Gastroesophageal sphincter (tissue), 4 donors: ENCODE results near the gene PPTC7. TPM values are rescaled to one million over a fixed set of nuclear protein-coding genes. Genes with fewer than 3 reads are reported as not detected.

ENCODE experiments used
- ATAC-seq: fragments of 150-250 bp; one replicate; pipeline ENCODE4 v1.9.1; 2016; ENCODE audit warnings: mild to moderate bottlenecking, moderate library complexity
- H3K27ac ChIP-seq, 4 donors: fragments of 200-600 bp; sonication (generic) in 3 of 4; 1 replicate in 3 of 4; 2 replicates in 1 of 4; pipeline ENCODE4 v1.5.1; 2016 to 2019
- H3K27me3 ChIP-seq: fragments of 200-600 bp; sonication (generic); one replicate; pipeline ENCODE4 v1.5.1; 2019
- H3K36me3 ChIP-seq, 2 donors: fragments of 200-600 bp; sonication (generic); one replicate each; pipeline ENCODE4 v1.5.1; 2019; ENCODE audit warnings: control low read depth in 1 of 2
- H3K4me1 ChIP-seq, 3 donors: fragments of 200-600 bp; sonication (generic); 1 replicate in 2 of 3; 2 replicates in 1 of 3; pipeline ENCODE4 v1.5.1; 2016 to 2019; ENCODE audit warnings: control low read depth in 2 of 3
- H3K4me3 ChIP-seq, 2 donors: fragments of 200-600 bp; sonication (generic); one replicate each; pipeline ENCODE4 v1.5.1; 2019; ENCODE audit warnings: mild to moderate bottlenecking in 1 of 2, moderate library complexity in 1 of 2
- H3K9me3 ChIP-seq, 3 donors: fragments of 200-600 bp; sonication (generic); one replicate each; pipeline ENCODE4 v1.5.1; 2017 to 2019; ENCODE audit warnings: control low read depth in 2 of 3
- EP300 ChIP-seq: sonication (generic); formaldehyde crosslinking; IDR thresholded peaks from one replicate; pipeline ENCODE4 v1.6.1; 2017; ENCODE audit warnings: antibody characterized with exemption, mild to moderate bottlenecking
- POLR2A ChIP-seq, 2 donors: fragments of 450-650 bp; IDR thresholded peaks; one replicate each; pipeline ENCODE4 v1.6.1; 2017; ENCODE audit warnings: antibody characterized with exemption in 2 of 2, mild to moderate bottlenecking in 2 of 2, moderate library complexity in 1 of 2
- POLR2AphosphoS5 ChIP-seq: sonication (generic); formaldehyde crosslinking; IDR thresholded peaks from one replicate; pipeline ENCODE4 v1.6.1; 2017; ENCODE audit warnings: antibody characterized with exemption
- WGBS, 2 donors: methylation state at CpG; one replicate each; pipeline ENCODE4 v1.1.5; 2018; ENCODE audit warnings: low coverage in 1 of 2; 5-methylcytosine and 5-hydroxymethylcytosine counted together
- total RNA-seq, 4 donors: library from RNA; depleted of rRNA; stranded (reverse); fragments of >200 nt; gene quantifications; one replicate each; pipeline ENCODE4 v1.1.0, GENCODE V29; 2016
- TF ChIP-seq, protein P1 (sequence below), 4 experiments: fragments of 200-600 bp in 2 of 4; fragments of 450-650 bp in 2 of 4; sonication (generic) in 1 of 4; IDR thresholded peaks; one replicate each; pipeline ENCODE4 v1.5.1; 2017 to 2019; ENCODE audit warnings: antibody characterized with exemption in 4 of 4, mild to moderate bottlenecking in 2 of 4, moderate library complexity in 2 of 4

Gene PPTC7
- total RNA-seq, 4 donors from 2014 or later: 37.5 to 48.6 (median 41.9) TPM

- H3K36me3 ChIP-seq: peaks cover 0 to 33% of the 10 kb centered on the region in 2 donors
- no peak for TF ChIP-seq POLR2A (IDR thresholded peaks at IDR 0.05)
- TF ChIP-seq, protein P1, sequence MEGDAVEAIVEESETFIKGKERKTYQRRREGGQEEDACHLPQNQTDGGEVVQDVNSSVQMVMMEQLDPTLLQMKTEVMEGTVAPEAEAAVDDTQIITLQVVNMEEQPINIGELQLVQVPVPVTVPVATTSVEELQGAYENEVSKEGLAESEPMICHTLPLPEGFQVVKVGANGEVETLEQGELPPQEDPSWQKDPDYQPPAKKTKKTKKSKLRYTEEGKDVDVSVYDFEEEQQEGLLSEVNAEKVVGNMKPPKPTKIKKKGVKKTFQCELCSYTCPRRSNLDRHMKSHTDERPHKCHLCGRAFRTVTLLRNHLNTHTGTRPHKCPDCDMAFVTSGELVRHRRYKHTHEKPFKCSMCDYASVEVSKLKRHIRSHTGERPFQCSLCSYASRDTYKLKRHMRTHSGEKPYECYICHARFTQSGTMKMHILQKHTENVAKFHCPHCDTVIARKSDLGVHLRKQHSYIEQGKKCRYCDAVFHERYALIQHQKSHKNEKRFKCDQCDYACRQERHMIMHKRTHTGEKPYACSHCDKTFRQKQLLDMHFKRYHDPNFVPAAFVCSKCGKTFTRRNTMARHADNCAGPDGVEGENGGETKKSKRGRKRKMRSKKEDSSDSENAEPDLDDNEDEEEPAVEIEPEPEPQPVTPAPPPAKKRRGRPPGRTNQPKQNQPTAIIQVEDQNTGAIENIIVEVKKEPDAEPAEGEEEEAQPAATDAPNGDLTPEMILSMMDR (IDR thresholded peaks at IDR 0.05): no peak
- TF ChIP-seq POLR2AphosphoS5: no peak
- H3K4me3 ChIP-seq: no peak overlapping the region
- ATAC-seq: no peak
- WGBS, 2 donors: 89 to 91% methylated on average over 4 of the region's 5 CpGs
- H3K27ac ChIP-seq: no peak overlapping the region
- no peaks in the 10 kb centered on the region for H3K27me3 ChIP-seq
- H3K9me3 ChIP-seq: no peaks in the 10 kb centered on the region
- peaks cover 0 to 18% (median 5%) of the 10 kb centered on the region in 3 donors for H3K4me1 ChIP-seq
These were observed 33.5 kb upstream of the PPTC7 start for GRCh38 chr12:110616471-110617115.

DNA sequence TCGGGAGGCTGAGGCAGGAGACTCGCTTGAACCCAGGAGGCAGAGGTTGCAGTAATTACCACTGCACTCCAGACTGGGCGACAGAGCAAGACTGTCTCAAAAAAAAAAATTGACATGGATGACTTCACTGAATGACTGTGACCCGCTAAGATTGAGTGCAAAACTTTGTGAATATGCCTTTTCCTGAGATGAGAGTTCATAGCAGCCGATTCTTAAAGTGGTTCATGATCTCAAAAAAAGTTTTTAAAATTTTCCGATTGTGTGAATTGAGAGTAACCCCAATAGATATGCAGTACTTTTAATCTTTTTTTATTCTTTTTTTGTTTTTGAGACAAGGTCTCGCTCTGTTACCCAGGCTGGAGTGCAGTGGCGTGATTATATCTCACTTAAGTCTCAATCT is 32.1 kb upstream of the PPTC7 start:
- WGBS, 2 donors: 88 to 92% methylated on average over 4 to 6 of the region's 8 CpGs
- Histone ChIP-seq H3K4me1 (peaks cover 0 to 18% (median 5%) of the 10 kb centered on the region in 3 donors), H3K9me3 (no peaks in the 10 kb centered on the region), H3K36me3 (peaks cover 0 to 20% of the 10 kb centered on the region in 2 donors), H3K27me3 (no peaks in the 10 kb centered on the region), H3K4me3 (no peak overlapping the region), H3K27ac (no peak overlapping the region)
- TF ChIP-seq POLR2AphosphoS5: no peak
- TF ChIP-seq EP300: no peak
- TF ChIP-seq, protein P1 (IDR thresholded peaks at IDR 0.05): no peak
- TF ChIP-seq POLR2A (IDR thresholded peaks at IDR 0.05): no peak
- no peak for ATAC-seq

DNA sequence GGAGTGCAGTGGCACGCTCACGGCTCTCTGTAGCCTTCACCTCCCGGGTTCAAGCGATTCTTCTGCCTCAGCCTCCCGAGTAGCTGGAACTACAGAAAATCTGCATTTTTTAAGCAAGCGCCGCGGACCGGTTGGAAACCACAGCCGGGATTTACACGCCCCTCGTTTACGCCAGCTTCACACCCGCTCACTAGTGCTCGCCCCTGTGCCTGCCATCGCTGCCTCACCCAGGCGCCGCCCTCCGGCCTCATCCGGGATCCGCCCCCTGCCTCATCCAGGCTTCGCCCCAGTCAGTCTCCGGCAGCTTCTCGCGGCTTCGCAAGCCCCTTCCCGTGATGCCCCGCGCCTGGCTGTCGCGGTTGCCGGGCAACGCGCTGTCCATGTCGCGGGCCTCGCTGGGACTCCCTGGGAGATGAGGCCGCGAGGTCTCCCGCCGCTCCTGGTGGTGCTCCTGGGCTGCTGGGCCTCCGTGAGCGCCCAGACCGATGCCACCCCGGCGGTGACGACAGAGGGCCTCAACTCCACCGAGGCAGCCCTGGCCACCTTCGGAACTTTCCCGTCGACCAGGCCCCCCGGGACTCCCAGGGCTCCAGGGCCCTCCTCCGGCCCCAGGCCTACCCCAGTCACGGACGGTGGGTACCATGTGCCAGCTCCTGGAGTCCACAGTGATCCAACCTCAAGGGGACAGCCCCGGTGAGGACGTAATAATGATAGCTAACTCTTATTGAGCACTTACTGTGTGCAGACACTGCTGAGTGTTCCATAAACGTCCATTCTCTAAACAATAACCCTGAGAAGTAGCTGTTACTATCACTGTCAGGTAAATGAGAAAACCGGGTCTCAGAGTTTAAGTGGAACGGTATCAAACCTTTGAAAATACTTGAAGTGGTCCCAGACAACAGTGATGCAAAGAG is 30.9 kb upstream of the PPTC7 start, which contains the start of gene TCTN1:
TSS of gene TCTN1 (plus strand) at position 359 of the 914 bp plus-strand sequence. CDS start at position 413, 54 bp downstream.
- no peaks in the 10 kb centered on the region for H3K9me3 ChIP-seq
- H3K4me3 ChIP-seq: peak within 1 kb of the TSS; percentile 76 to 80
- peaks cover 0 to 14% of the 10 kb centered on the region in 2 donors for H3K36me3 ChIP-seq
- 0 to 10% methylated on average over 5 to 10 of the region's 60 CpGs for WGBS, 2 donors
- peak within 1 kb of the TSS in 3 of 4 donors; percentile 74 to 81 (median 77) for H3K27ac ChIP-seq
- H3K4me1 ChIP-seq: peaks cover 0 to 18% (median 5%) of the 10 kb centered on the region in 3 donors
- H3K27me3 ChIP-seq: no peaks in the 10 kb centered on the region
- peak; percentile 99 for ATAC-seq
- TF ChIP-seq, protein P1 (IDR thresholded peaks at IDR 0.05): peak in 1 of 4 experiments; percentile 36
- peak; percentile 43 for TF ChIP-seq POLR2AphosphoS5
- TF ChIP-seq POLR2A (IDR thresholded peaks at IDR 0.05): peak; percentile 25 to 37
- TF ChIP-seq EP300: no peak

GRCh38 chr12:110613071-110613770 is 30.1 kb upstream of the PPTC7 start:
- Histone ChIP-seq H3K4me1 (peaks cover 0 to 18% (median 5%) of the 10 kb centered on the region in 3 donors), H3K4me3 (peak overlapping the region; percentile 76 to 80), H3K36me3 (peaks cover 0 to 14% of the 10 kb centered on the region in 2 donors), H3K27me3 (no peaks in the 10 kb centered on the region), H3K27ac (peak overlapping the region in 3 of 4 donors; percentile 74 to 81 (median 77)), H3K9me3 (no peaks in the 10 kb centered on the region)
- ATAC-seq: no peak
- TF ChIP-seq EP300: no peak
- no peak for TF ChIP-seq POLR2A (IDR thresholded peaks at IDR 0.05)
- TF ChIP-seq POLR2AphosphoS5: no peak
- TF ChIP-seq, protein P1 (IDR thresholded peaks at IDR 0.05): no peak
- 61 to 75% methylated on average over 13 to 15 of the region's 23 CpGs for WGBS, 2 donors
